GM12878 (cell line): ENCODE results near the gene OR2L8. TPM values are rescaled to one million over a fixed set of nuclear protein-coding genes. Genes with fewer than 3 reads are reported as not detected.

Experiments
- polyA plus RNA-seq, 11 experiments: library from polyadenylated mRNA; depleted of rRNA in 4 of 11; unstranded in 6 of 11; stranded (reverse) in 5 of 11; fragments of >200 nt; fragmentation: Nextera tagmentation in 4 of 11; fragmentation: Illumina TruSeq in 1 of 11; extraction: Ambion mirVana in 4 of 11; extraction: Trizol in 1 of 11; gene quantifications; 1 replicate in 1 of 11; 2 replicates in 10 of 11; pipeline versions ENCODE4 v1.2.1 to v1.2.3, GENCODE V29; 2011 to 2016; ENCODE audit warnings: inconsistent platforms in 2 of 11, missing spikeins in 2 of 11, low read depth in 1 of 11
- small RNA-seq: library from RNA; depleted of rRNA; stranded (forward); fragments of <200 nt; gene quantifications from one replicate; pipeline ENCODE3, GENCODE V24; 2014
- total RNA-seq, 4 experiments: library from RNA; depleted of rRNA in 3 of 4; stranded (reverse); fragments of >200 nt in 3 of 4; fragmentation: Illumina TruSeq in 1 of 4; extraction: Trizol in 1 of 4; gene quantifications; 2 replicates each; pipeline versions ENCODE4 v1.2.1 to v1.2.3, GENCODE V29; 2013 to 2021

OR2L8 gene
- total and polyA plus RNA-seq, 10 of the 15 experiments (the other 5 are each of a cell fraction or from before 2014, with no cell fraction given) = not detected

Small RNA genes within 50 kb of the gene (small RNA-seq; reads per million reads assigned to genes)
- not detected for gene RF00019

Other genes with a start within 250 kb of the OR2L8 start
Only the 7 nearest of the 18 such genes appear.
- gene TRIM58, start 91.7 kb upstream of the OR2L8 start, total RNA-seq (2014; rRNA removed) = not detected in 2 replicates
- gene TRIM58, start 91.7 kb upstream of the OR2L8 start, total RNA-seq (2014; rRNA removed; fragmentation: Illumina TruSeq; extraction: Trizol) = not detected in 2 replicates
- not detected in 2 replicates for gene TRIM58, start 91.7 kb upstream of the OR2L8 start, total RNA-seq (2021)
- gene TRIM58, start 91.7 kb upstream of the OR2L8 start, polyA plus RNA-seq (2011; rRNA removed) = not detected in 2 replicates
- not detected in 2 replicates for gene TRIM58, start 91.7 kb upstream of the OR2L8 start, polyA plus RNA-seq (2014; fragmentation: Illumina TruSeq; extraction: Trizol)
- not detected for gene TRIM58, start 91.7 kb upstream of the OR2L8 start, polyA plus RNA-seq (2014; fragmentation: Nextera tagmentation; extraction: Ambion mirVana)
- not detected in 2 replicates for gene TRIM58, start 91.7 kb upstream of the OR2L8 start, polyA plus RNA-seq (2014; rRNA removed)
- not detected for gene TRIM58, start 91.7 kb upstream of the OR2L8 start, polyA plus RNA-seq (2016; fragmentation: Nextera tagmentation; extraction: Ambion mirVana)
- not detected in 2 replicates for gene OR2W3, start 53.3 kb upstream of the OR2L8 start, total RNA-seq (2014; rRNA removed)
- gene OR2W3, start 53.3 kb upstream of the OR2L8 start, total RNA-seq (2014; rRNA removed; fragmentation: Illumina TruSeq; extraction: Trizol) = not detected in 2 replicates
- not detected in 2 replicates for gene OR2W3, start 53.3 kb upstream of the OR2L8 start, total RNA-seq (2021)
- gene OR2W3, start 53.3 kb upstream of the OR2L8 start, polyA plus RNA-seq (2011; rRNA removed) = not detected in 2 replicates
- not detected in 2 replicates for gene OR2W3, start 53.3 kb upstream of the OR2L8 start, polyA plus RNA-seq (2014; fragmentation: Illumina TruSeq; extraction: Trizol)
- gene OR2W3, start 53.3 kb upstream of the OR2L8 start, polyA plus RNA-seq (2014; fragmentation: Nextera tagmentation; extraction: Ambion mirVana) = not detected
- not detected in 2 replicates for gene OR2W3, start 53.3 kb upstream of the OR2L8 start, polyA plus RNA-seq (2014; rRNA removed)
- not detected for gene OR2W3, start 53.3 kb upstream of the OR2L8 start, polyA plus RNA-seq (2016; fragmentation: Nextera tagmentation; extraction: Ambion mirVana)
- gene OR2T8, start 28.6 kb upstream of the OR2L8 start, total RNA-seq (2014; rRNA removed) = 0.11 TPM in 1 of 2 replicates, not detected in the other
- gene OR2T8, start 28.6 kb upstream of the OR2L8 start, total RNA-seq (2014; rRNA removed; fragmentation: Illumina TruSeq; extraction: Trizol) = not detected in 2 replicates
- gene OR2T8, start 28.6 kb upstream of the OR2L8 start, total RNA-seq (2021) = not detected in 2 replicates
- gene OR2T8, start 28.6 kb upstream of the OR2L8 start, polyA plus RNA-seq (2011; rRNA removed) = not detected in 2 replicates
- not detected in 2 replicates for gene OR2T8, start 28.6 kb upstream of the OR2L8 start, polyA plus RNA-seq (2014; fragmentation: Illumina TruSeq; extraction: Trizol)
- not detected for gene OR2T8, start 28.6 kb upstream of the OR2L8 start, polyA plus RNA-seq (2014; fragmentation: Nextera tagmentation; extraction: Ambion mirVana)
- not detected in 2 replicates for gene OR2T8, start 28.6 kb upstream of the OR2L8 start, polyA plus RNA-seq (2014; rRNA removed)
- not detected for gene OR2T8, start 28.6 kb upstream of the OR2L8 start, polyA plus RNA-seq (2016; fragmentation: Nextera tagmentation; extraction: Ambion mirVana)
- gene OR2AJ1, start 24.0 kb upstream of the OR2L8 start, total RNA-seq (2014; rRNA removed) = not detected in 2 replicates
- gene OR2AJ1, start 24.0 kb upstream of the OR2L8 start, total RNA-seq (2014; rRNA removed; fragmentation: Illumina TruSeq; extraction: Trizol) = not detected in 2 replicates
- gene OR2AJ1, start 24.0 kb upstream of the OR2L8 start, total RNA-seq (2021) = not detected in 2 replicates
- not detected in 2 replicates for gene OR2AJ1, start 24.0 kb upstream of the OR2L8 start, polyA plus RNA-seq (2011; rRNA removed)
- gene OR2AJ1, start 24.0 kb upstream of the OR2L8 start, polyA plus RNA-seq (2014; fragmentation: Illumina TruSeq; extraction: Trizol) = not detected in 2 replicates
- not detected for gene OR2AJ1, start 24.0 kb upstream of the OR2L8 start, polyA plus RNA-seq (2014; fragmentation: Nextera tagmentation; extraction: Ambion mirVana)
- gene OR2AJ1, start 24.0 kb upstream of the OR2L8 start, polyA plus RNA-seq (2014; rRNA removed) = not detected in 2 replicates
- gene OR2AJ1, start 24.0 kb upstream of the OR2L8 start, polyA plus RNA-seq (2016; fragmentation: Nextera tagmentation; extraction: Ambion mirVana) = not detected
- gene OR2AK2, start 16.4 kb downstream of the OR2L8 start, total RNA-seq (2014; rRNA removed) = 0.11 TPM in 1 of 2 replicates, not detected in the other
- 0.13 TPM in 1 of 2 replicates, not detected in the other for gene OR2AK2, start 16.4 kb downstream of the OR2L8 start, total RNA-seq (2014; rRNA removed; fragmentation: Illumina TruSeq; extraction: Trizol)
- gene OR2AK2, start 16.4 kb downstream of the OR2L8 start, total RNA-seq (2021) = not detected in 2 replicates
- not detected in 2 replicates for gene OR2AK2, start 16.4 kb downstream of the OR2L8 start, polyA plus RNA-seq (2011; rRNA removed)
- gene OR2AK2, start 16.4 kb downstream of the OR2L8 start, polyA plus RNA-seq (2014; fragmentation: Illumina TruSeq; extraction: Trizol) = not detected in 2 replicates
- not detected for gene OR2AK2, start 16.4 kb downstream of the OR2L8 start, polyA plus RNA-seq (2014; fragmentation: Nextera tagmentation; extraction: Ambion mirVana)
- gene OR2AK2, start 16.4 kb downstream of the OR2L8 start, polyA plus RNA-seq (2014; rRNA removed) = not detected in 2 replicates
- not detected for gene OR2AK2, start 16.4 kb downstream of the OR2L8 start, polyA plus RNA-seq (2016; fragmentation: Nextera tagmentation; extraction: Ambion mirVana)
- not detected in 2 replicates for gene OR2L5, start 64.8 kb downstream of the OR2L8 start, total RNA-seq (2014; rRNA removed)
- not detected in 2 replicates for gene OR2L5, start 64.8 kb downstream of the OR2L8 start, total RNA-seq (2014; rRNA removed; fragmentation: Illumina TruSeq; extraction: Trizol)
- not detected in 2 replicates for gene OR2L5, start 64.8 kb downstream of the OR2L8 start, total RNA-seq (2021)
- 0.04 TPM in 1 of 2 replicates, not detected in the other for gene OR2L5, start 64.8 kb downstream of the OR2L8 start, polyA plus RNA-seq (2011; rRNA removed)
- not detected in 2 replicates for gene OR2L5, start 64.8 kb downstream of the OR2L8 start, polyA plus RNA-seq (2014; fragmentation: Illumina TruSeq; extraction: Trizol)
- gene OR2L5, start 64.8 kb downstream of the OR2L8 start, polyA plus RNA-seq (2014; fragmentation: Nextera tagmentation; extraction: Ambion mirVana) = not detected
- gene OR2L5, start 64.8 kb downstream of the OR2L8 start, polyA plus RNA-seq (2014; rRNA removed) = 0.04 TPM in 1 of 2 replicates, not detected in the other
- not detected for gene OR2L5, start 64.8 kb downstream of the OR2L8 start, polyA plus RNA-seq (2016; fragmentation: Nextera tagmentation; extraction: Ambion mirVana)
- 0.05 TPM in 1 of 2 replicates, not detected in the other for gene OR2L2, start 81.2 kb downstream of the OR2L8 start, total RNA-seq (2014; rRNA removed)
- 0.04 and 0.05 TPM in 2 replicates for gene OR2L2, start 81.2 kb downstream of the OR2L8 start, total RNA-seq (2014; rRNA removed; fragmentation: Illumina TruSeq; extraction: Trizol)
- not detected in 2 replicates for gene OR2L2, start 81.2 kb downstream of the OR2L8 start, total RNA-seq (2021)
- gene OR2L2, start 81.2 kb downstream of the OR2L8 start, polyA plus RNA-seq (2011; rRNA removed) = 0.01 and 0.04 TPM in 2 replicates
- gene OR2L2, start 81.2 kb downstream of the OR2L8 start, polyA plus RNA-seq (2014; fragmentation: Illumina TruSeq; extraction: Trizol) = 0.03 TPM in 2 replicates
- gene OR2L2, start 81.2 kb downstream of the OR2L8 start, polyA plus RNA-seq (2014; fragmentation: Nextera tagmentation; extraction: Ambion mirVana) = under 1 TPM in 1 of 2 experiments, not detected in 1; 0.04 TPM
- gene OR2L2, start 81.2 kb downstream of the OR2L8 start, polyA plus RNA-seq (2014; rRNA removed) = 0.04 TPM in 1 of 2 replicates, not detected in the other
- not detected for gene OR2L2, start 81.2 kb downstream of the OR2L8 start, polyA plus RNA-seq (2016; fragmentation: Nextera tagmentation; extraction: Ambion mirVana)